ENCODE results near the gene ADGRL2.

DNA sequence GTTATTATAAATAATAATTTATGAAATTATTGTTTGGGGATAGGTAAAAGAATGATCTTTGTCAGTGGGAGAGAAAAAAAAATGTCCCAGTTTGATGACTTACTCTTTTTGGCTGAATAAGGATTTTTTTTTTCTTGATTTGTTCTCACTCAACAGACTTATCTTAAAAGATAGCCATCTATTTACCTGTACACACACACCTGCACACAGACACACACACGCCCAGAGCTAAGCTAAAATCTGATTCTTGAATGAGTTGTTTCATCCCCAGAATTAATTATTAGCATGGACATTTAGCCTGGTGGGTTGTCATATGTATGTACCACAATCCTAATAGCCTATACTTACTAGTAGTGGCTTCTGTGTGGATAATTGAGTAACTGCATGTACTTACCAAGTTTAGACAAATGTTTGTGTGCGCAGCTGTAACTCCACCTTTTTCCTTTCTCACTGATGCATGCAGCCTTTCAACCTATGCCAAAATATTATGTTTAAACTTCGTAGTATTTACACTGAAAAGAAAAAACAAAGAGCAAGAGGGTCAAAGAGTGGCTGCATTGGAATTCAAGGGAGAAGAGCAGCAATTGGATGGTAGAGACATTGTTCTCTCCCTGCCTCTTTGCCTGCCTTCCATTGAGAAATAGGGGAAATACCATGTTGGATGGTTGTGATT, 174.3 kb downstream of the ADGRL2 start:
- TF ChIP-seq CTCF (IDR thresholded peaks at IDR 0.05 in 8 of 11, conservative IDR thresholded peaks at IDR 0.05 in 3 of 11) = no peak
- TF ChIP-seq POLR2A (IDR thresholded peaks at IDR 0.05) = no peak
